Esophagus squamous epithelium (tissue), 5 donors: ENCODE data around the gene ALMS1. TPM values are rescaled to one million over a fixed set of nuclear protein-coding genes. Genes with fewer than 3 reads are reported as not detected.

Experiments used
- DNase-seq: peaks from one replicate; lab custom pipeline; 2025; lab: John Stamatoyannopoulos, UW
- H3K27ac ChIP-seq, 4 donors: fragments of 200-600 bp; sonication (generic); one replicate each; pipeline ENCODE4 v1.5.1; 2016 to 2019; ENCODE audit warnings: mild to moderate bottlenecking in 1 of 4
- H3K27me3 ChIP-seq, 4 donors: fragments of 200-600 bp; sonication (generic); 1 replicate in 3 of 4; 2 replicates in 1 of 4; pipeline versions ENCODE4 v1.5.1 to v1.6.0; 2017 to 2021; ENCODE audit warnings: antibody characterized with exemption in 1 of 4
- H3K36me3 ChIP-seq, 3 donors: fragments of 200-600 bp; sonication (generic); one replicate each; pipeline ENCODE4 v1.5.1; 2016 to 2019
- H3K4me1 ChIP-seq, 3 donors: fragments of 200-600 bp; sonication (generic); one replicate each; pipeline ENCODE4 v1.5.1; 2017 to 2019
- H3K4me3 ChIP-seq, 4 donors: fragments of 200-600 bp; sonication (generic); 1 replicate in 3 of 4; 2 replicates in 1 of 4; pipeline ENCODE4 v1.5.1; 2016 to 2019; ENCODE audit warnings: mild to moderate bottlenecking in 2 of 4, moderate library complexity in 1 of 4
- H3K9me3 ChIP-seq, 3 donors: fragments of 200-600 bp; sonication (generic); one replicate each; pipeline ENCODE4 v1.5.1; 2016 to 2019
- CTCF ChIP-seq, 6 experiments: fragments of 450-650 bp in 4 of 6; fragments of 200-600 bp in 2 of 6; sonication (generic) in 2 of 6; IDR thresholded peaks; one replicate each; pipeline ENCODE4 v1.5.1; 2016 to 2019; ENCODE audit warnings: antibody characterized with exemption in 6 of 6, mild to moderate bottlenecking in 4 of 6, moderate library complexity in 4 of 6
- POLR2A ChIP-seq, 4 donors: fragments of 450-650 bp; IDR thresholded peaks; one replicate each; pipeline ENCODE4 v1.6.1; 2017; ENCODE audit warnings: antibody characterized with exemption in 4 of 4, mild to moderate bottlenecking in 4 of 4, moderate library complexity in 3 of 4
- WGBS, 2 donors: methylation state at CpG; one replicate each; pipeline ENCODE4 v1.1.5; 2018; 5-methylcytosine and 5-hydroxymethylcytosine counted together
- intact Hi-C: fragments of 100-400 bp; cut with DNase I; formaldehyde crosslinking; loops from one replicate; pipeline ENCODE4 v1.15.0; 2022
- total RNA-seq, 4 donors: library from RNA; depleted of rRNA; stranded (reverse); fragments of >200 nt; gene quantifications; one replicate each; pipeline ENCODE4 v1.1.0, GENCODE V29; 2016
- donor health status: DM: yes; HTN: yes; CAD: no.

Gene ALMS1
- total RNA-seq, 4 donors from 2014 or later = 8.4 to 21.4 (median 9.5) TPM

GRCh38 chr2:73385123-73385503 lies 523 bp upstream of the ALMS1 start:
- no peaks in the 10 kb centered on the region for H3K9me3 ChIP-seq
- no peak for DNase-seq
- WGBS, 2 donors = 2% methylated on average over 9 of the region's 9 CpGs
- H3K4me3 ChIP-seq = peak overlapping the region; percentile 67 to 84 (median 77)
- no peaks in the 10 kb centered on the region for H3K36me3 ChIP-seq
- TF ChIP-seq CTCF (IDR thresholded peaks at IDR 0.05) = no peak
- H3K27ac ChIP-seq = peak overlapping the region; percentile 86 to 96 (median 93)
- intact Hi-C loops = no loop called here
- peaks cover 0 to 7% (median 0%) of the 10 kb centered on the region in 4 donors for H3K27me3 ChIP-seq
- peaks cover 0 to 23% (median 11%) of the 10 kb centered on the region in 3 donors for H3K4me1 ChIP-seq

GRCh38 chr2:73386342-73386868 lies 769 bp downstream of the ALMS1 start:
- Histone ChIP-seq H3K27ac (peak overlapping the region; percentile 86 to 96 (median 93)), H3K4me1 (peaks cover 0 to 23% (median 11%) of the 10 kb centered on the region in 3 donors), H3K36me3 (no peaks in the 10 kb centered on the region), H3K9me3 (no peaks in the 10 kb centered on the region), H3K4me3 (peak overlapping the region; percentile 67 to 84 (median 77)), H3K27me3 (no peaks in the 10 kb centered on the region)
- TF ChIP-seq POLR2A (IDR thresholded peaks at IDR 0.05) (no peak), CTCF (IDR thresholded peaks at IDR 0.05) (no peak)
- WGBS, 2 donors = 0 to 1% methylated on average over 6 to 19 of the region's 24 CpGs
- no peak for DNase-seq
- intact Hi-C loops = no loop called here

- peak overlapping the region in 2 of 4 donors; percentile 92 to 94 for H3K27ac ChIP-seq
These were observed 1.4 kb downstream of the ALMS1 start for GRCh38 chr2:73386894-73387636.

GRCh38 chr2:73402386-73403103 lies 16.9 kb downstream of the ALMS1 start:
- WGBS, 2 donors = 94% methylated on average over 9 of the region's 9 CpGs
- Histone ChIP-seq H3K27ac (no peak overlapping the region), H3K4me3 (no peak overlapping the region), H3K36me3 (peaks cover 0 to 20% (median 0%) of the 10 kb centered on the region in 3 donors), H3K9me3 (peaks cover 0 to 29% (median 19%) of the 10 kb centered on the region in 3 donors), H3K27me3 (no peaks in the 10 kb centered on the region), H3K4me1 (no peaks in the 10 kb centered on the region)
- TF ChIP-seq CTCF (IDR thresholded peaks at IDR 0.05) (no peak), POLR2A (IDR thresholded peaks at IDR 0.05) (no peak)
- intact Hi-C loops = no loop called here
- DNase-seq = no peak

More at GRCh38 chr2:73386894-73387636, 1.4 kb downstream of the ALMS1 start:
- no peaks in the 10 kb centered on the region for H3K9me3 ChIP-seq
- peak overlapping the region; percentile 67 to 84 (median 77) for H3K4me3 ChIP-seq
- DNase-seq = no peak
- TF ChIP-seq CTCF (IDR thresholded peaks at IDR 0.05) = no peak
- 22 to 25% methylated on average over 6 of the region's 6 CpGs for WGBS, 2 donors
- H3K27me3 ChIP-seq = no peaks in the 10 kb centered on the region
- intact Hi-C loops = no loop called here
- H3K36me3 ChIP-seq = no peaks in the 10 kb centered on the region
- H3K4me1 ChIP-seq = peaks cover 0 to 23% (median 11%) of the 10 kb centered on the region in 3 donors

GRCh38 chr2:73403237-73403636 lies 17.6 kb downstream of the ALMS1 start:
- WGBS, 2 donors = 95 to 100% methylated on average over 1 of the region's 1 CpG
- no peak overlapping the region for H3K27ac ChIP-seq
- no peaks in the 10 kb centered on the region for H3K4me1 ChIP-seq
- H3K9me3 ChIP-seq = peaks cover 0 to 29% (median 19%) of the 10 kb centered on the region in 3 donors
- TF ChIP-seq POLR2A (IDR thresholded peaks at IDR 0.05) = no peak
- no peak for TF ChIP-seq CTCF (IDR thresholded peaks at IDR 0.05)
- no peak overlapping the region for H3K4me3 ChIP-seq
- peaks cover 0 to 20% (median 0%) of the 10 kb centered on the region in 3 donors for H3K36me3 ChIP-seq
- intact Hi-C loops = no loop called here
- DNase-seq = no peak
- H3K27me3 ChIP-seq = no peaks in the 10 kb centered on the region
